Measurements from ENCODE around the gene KLHDC10.
"Not testable (repeated sequence)": the region's sequence is repeated elsewhere in the genome, so short reads cannot be mapped to it uniquely, and the experiment has no call there.

Gene KLHDC10

DNA sequence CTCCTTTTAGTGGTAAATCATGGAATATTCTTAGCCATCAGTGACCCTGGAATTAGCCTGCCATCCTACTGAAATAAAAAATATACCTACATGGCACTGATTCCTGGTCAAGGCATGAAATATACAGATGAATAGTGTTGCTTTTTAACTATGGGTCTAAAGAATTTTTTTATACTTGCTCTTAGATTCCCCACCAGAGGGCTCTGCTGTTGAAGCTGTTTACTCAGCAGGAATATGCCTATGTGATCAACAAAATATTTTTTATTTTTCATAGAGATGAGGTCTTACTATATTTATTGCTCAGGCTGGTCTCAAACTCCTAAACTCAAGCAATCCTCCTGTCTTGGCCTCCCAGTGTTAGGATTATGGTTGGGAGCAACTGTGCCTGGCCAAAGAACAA lies 32.6 kb upstream of the KLHDC10 start:
- no peak for FAIRE-seq
- DNase-seq (ENCODE audit: insufficient read length, low spot score) = no peak

DNA sequence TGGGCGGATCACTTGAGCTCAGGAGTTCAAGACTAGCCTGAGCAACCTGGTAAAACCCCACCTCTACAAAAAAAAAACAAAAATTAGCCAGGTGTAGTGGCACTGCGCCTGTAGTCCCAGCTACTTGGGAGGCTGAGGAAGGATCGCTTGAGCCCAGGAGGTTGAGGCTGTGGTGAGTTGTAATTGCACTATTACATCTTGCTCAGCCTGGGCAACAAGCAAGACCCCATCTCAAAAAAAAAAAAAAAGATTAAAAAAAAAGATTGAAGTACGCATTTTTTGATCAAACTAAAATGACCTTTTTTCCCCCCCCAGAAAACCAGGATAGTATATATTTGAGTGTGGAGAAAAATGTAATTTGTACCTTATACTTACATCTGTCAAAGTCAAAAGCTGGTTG lies 29.8 kb upstream of the KLHDC10 start:
- TF ChIP-seq, protein P1, sequence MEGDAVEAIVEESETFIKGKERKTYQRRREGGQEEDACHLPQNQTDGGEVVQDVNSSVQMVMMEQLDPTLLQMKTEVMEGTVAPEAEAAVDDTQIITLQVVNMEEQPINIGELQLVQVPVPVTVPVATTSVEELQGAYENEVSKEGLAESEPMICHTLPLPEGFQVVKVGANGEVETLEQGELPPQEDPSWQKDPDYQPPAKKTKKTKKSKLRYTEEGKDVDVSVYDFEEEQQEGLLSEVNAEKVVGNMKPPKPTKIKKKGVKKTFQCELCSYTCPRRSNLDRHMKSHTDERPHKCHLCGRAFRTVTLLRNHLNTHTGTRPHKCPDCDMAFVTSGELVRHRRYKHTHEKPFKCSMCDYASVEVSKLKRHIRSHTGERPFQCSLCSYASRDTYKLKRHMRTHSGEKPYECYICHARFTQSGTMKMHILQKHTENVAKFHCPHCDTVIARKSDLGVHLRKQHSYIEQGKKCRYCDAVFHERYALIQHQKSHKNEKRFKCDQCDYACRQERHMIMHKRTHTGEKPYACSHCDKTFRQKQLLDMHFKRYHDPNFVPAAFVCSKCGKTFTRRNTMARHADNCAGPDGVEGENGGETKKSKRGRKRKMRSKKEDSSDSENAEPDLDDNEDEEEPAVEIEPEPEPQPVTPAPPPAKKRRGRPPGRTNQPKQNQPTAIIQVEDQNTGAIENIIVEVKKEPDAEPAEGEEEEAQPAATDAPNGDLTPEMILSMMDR (IDR thresholded peaks at IDR 0.05; ENCODE audit: insufficient read depth, missing control alignments) = no peak
- DNase-seq (ENCODE audit: insufficient read length, low spot score) = no peak

More for the DNA sequence above, 32.6 kb upstream of the KLHDC10 start:
- TF ChIP-seq, protein P1 (IDR thresholded peaks at IDR 0.05; ENCODE audit: insufficient read depth, missing control alignments) = no peak

DNA sequence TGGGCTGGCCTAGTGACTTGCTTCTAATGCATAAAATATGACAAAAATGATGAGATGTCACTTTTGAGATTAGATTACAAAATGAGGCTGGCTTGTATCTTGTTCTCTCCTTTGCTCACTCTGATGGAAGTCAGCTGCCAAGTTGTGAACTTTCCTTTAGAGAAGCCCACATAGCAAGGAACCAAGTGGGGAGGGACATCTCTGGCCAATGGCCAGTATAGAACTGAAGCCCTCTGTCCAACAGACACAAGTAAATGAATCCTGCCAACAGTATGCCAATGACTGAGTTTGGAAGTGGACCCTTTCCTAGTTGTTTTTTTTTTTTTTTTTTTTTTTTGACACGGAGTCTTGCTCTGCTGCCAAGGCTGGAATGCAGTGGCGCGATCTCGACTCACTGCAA lies 22.5 kb upstream of the KLHDC10 start:
- TF ChIP-seq, protein P1 (IDR thresholded peaks at IDR 0.05; ENCODE audit: insufficient read depth, missing control alignments) = no peak
- no peak for FAIRE-seq

More for the DNA sequence above, 29.8 kb upstream of the KLHDC10 start:
- no peak for FAIRE-seq

DNA sequence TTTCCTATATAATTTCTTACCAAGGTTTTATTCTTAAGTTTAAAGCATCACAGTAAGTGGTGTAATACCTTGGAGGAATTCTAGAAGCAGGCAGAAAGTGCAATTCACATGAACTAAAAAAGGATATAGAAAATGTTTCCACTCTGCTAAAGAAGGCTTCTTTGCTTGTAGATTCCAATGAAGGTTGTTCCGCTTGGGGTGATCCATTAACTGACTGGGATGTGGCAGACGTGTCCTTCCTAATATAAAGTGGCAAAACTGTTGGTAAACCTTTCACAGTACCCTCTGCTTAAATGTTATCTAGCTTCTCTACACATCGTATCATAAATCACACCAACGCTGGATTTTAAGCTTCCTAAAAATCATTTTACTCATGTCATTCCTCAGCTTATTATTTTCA lies 21.4 kb upstream of the KLHDC10 start:
- FAIRE-seq (no peak), DNase-seq (ENCODE audit: insufficient read length, low spot score) (no peak)
- TF ChIP-seq, protein P1 (IDR thresholded peaks at IDR 0.05; ENCODE audit: insufficient read depth, missing control alignments) = no peak

More for the DNA sequence above, 22.5 kb upstream of the KLHDC10 start:
- DNase-seq (ENCODE audit: insufficient read length, low spot score) = no peak

DNA sequence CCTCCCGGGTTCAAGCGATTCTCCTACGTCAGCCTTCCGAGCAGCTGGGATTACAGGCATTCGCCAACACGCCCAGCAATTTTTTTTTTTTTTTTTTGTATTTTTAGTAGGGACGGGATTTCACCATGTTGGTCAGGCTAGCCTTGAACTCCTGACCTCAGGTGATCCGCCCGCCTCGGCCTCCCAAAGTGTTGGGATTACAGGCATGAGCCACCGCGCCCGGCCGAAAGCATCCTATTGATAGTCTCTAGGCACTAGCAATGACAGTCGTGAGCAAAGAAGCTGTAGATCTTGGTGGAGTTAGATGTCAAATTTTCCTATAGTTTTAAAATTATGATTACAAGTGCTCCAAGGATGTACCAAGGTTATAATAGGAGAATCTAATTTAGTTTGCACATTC lies 18.1 kb upstream of the KLHDC10 start:
- DNase-seq (ENCODE audit: insufficient read length, low spot score); FAIRE-seq: not testable (repeated sequence)

DNA sequence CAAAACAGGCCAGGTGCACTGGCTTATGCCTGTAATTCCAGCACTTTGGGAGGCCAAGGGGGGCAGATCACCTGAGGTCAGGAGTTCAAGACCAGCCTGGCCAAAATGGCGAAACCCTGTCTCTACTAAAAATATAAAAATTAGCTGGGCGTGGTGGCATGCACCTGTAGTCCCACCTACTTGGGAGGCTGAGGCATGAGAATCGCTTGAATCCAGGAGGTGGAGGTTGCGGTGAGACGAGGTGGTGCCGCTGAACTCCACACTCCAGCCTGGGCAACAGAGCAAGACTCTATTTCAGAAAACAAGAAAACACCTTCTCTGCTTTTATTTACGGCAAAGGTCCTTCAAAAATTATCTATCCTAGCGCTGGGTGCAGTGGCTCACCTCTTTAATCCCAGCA lies 15.1 kb upstream of the KLHDC10 start:
- FAIRE-seq; DNase-seq (ENCODE audit: insufficient read length, low spot score): not testable (repeated sequence)

DNA sequence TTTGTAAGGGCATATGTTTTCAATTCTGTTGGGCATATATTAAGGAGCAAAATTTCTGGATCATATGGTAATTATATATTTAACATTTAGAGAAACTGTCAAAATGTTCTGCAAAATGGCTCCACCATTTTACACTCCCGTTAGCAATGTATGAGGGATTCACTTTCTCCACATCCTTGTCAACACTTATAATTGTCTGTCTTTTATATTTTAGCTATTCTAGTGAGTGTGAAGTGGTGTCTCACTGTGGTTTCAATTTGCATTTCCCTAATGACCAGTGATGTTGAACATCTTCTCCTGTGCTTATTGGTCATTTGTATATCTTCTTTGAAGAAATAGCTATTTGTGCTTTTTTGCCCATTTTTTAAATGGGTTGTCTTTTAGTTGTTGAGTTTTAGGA lies 8.1 kb upstream of the KLHDC10 start:
- FAIRE-seq = no peak
- no peak for DNase-seq (ENCODE audit: insufficient read length, low spot score)
- TF ChIP-seq, protein P1 (IDR thresholded peaks at IDR 0.05; ENCODE audit: insufficient read depth, missing control alignments) = no peak

DNA sequence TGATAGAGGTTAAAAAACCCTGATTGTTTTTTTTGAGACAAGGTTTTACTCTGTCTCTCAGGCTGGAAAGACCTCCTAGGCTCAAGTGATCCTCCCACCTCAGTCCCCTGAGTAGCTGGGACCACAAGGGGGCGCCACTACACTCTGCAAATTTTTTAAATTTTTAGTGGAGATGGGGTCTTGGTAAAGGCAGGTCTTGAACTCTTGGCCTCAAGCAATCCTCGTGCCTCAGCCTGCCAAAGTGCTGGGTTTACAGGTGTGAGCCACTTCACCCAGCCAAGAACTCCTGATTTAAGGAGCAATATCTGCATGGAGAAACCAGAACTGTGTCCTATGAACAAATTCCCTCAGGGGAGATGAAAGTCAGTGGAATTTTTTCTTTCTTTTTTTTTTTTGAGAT lies 7.3 kb upstream of the KLHDC10 start:
- DNase-seq (ENCODE audit: insufficient read length, low spot score) = no peak
- FAIRE-seq = no peak
- TF ChIP-seq, protein P1 (IDR thresholded peaks at IDR 0.05; ENCODE audit: insufficient read depth, missing control alignments) = peak; percentile 67

DNA sequence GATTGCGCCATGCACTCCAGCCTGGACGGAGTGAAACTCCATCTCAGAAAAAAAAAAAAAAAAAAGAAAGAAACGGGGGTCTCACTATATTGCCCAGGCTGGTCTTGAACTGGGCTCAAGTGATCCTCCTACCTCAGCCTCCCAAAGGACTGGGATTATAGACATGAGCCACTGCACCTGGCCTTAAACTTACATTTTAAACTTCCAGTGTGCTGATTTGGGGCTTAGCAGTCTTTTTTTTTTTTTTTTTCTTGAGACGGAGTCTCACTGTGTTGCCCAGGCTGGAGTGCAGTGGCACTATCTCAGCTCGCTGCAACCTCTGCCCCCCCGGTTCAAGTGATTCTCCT lies 5.8 kb upstream of the KLHDC10 start:
- not testable (repeated sequence) for FAIRE-seq; DNase-seq (ENCODE audit: insufficient read length, low spot score)

All from D721Med (cell line).